ENCODE results near the gene SEC31B.

The SEC31B gene

DNA sequence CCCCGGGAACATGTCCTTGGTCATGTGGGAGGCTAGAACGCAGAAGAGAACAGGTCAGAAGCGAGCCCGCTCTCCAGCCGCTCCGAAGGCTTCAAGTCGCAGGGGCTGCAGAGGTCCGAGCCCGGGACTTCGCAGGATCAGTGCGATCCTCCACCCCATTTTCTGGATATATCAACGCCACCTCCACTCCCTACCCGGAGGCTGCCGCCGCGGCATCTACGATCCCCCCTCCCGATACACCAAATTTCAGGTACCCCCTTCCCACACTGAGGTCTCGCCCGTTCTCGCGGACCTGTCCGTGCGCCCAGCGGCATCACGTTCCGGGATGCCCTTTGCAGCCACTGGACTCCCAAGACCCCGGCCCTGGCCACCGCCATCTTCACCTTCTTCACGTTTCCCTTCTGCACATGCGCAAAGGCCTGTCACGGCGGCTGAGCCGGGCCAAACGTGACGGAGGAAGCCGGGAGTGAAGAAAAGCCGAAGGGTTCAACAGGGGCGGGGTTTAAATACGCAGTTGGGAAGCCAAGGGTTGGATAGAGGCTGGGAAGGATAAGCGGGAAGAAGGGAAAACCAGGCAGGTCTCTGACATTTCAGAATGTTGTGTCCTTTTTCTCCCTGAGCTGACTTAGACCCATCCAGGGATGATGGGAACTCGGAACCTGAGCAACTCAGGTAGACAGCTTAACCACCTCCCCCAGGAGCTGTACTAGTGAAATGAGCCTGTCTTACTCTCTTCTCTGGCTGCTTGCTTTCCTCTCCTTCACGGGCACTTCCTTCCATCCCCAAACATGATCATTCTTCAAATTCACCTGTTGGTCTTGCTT lies 10.0 kb upstream of the SEC31B start, which contains the start of gene NDUFB8:
Gene NDUFB8, minus strand, starts transcription at position 397 of the 824 bp plus-strand sequence. Its CDS starts 20 bp downstream, at position 377.
- DNase-seq (ENCODE audit: low spot score): peak; percentile 88

GRCh38 chr10:100528921-100529474 lies 9.3 kb upstream of the SEC31B start:
- DNase-seq (ENCODE audit: low spot score): peak; percentile 37

DNA sequence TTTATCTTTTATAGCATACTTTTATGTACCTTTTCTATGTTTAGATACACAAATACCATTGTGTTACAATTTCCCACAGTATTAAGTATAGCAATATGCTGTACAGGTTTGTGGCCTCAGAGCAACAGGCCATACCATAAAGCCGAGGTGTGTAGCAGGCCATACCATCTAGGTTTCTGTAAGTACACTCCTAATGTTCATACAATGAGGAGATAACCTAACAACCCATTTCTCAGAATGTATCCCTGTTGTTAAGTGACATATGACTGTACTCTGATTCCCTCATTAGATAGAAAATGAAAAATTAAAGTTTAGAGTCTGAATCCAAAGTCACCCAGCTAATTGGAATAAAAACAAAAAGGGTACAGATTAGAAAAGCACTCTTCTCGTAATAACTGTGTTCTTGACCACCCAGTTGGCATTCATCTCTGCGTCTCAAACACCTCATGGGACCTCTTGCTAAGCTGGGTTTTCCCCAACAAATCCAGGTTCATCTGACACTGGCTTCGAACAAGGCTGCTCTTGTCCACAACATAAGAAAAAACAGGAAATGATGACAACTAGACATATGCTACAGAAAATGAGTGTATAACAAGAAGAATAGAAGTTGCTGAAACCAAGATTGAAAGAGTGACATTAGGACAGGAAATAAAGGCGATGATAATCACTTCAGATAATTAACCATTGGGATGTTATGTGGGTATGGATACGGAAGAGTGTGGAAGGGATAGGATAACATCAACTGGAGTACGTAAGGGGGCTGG lies 8.6 kb upstream of the SEC31B start:
- DNase-seq (ENCODE audit: low spot score): peak; percentile 26

GRCh38 chr10:100524638-100525037 lies 5.0 kb upstream of the SEC31B start:
- peak; percentile 22 for DNase-seq (ENCODE audit: low spot score)

GRCh38 chr10:100524206-100524605 lies 4.5 kb upstream of the SEC31B start:
- DNase-seq (ENCODE audit: low spot score): no peak

DNA sequence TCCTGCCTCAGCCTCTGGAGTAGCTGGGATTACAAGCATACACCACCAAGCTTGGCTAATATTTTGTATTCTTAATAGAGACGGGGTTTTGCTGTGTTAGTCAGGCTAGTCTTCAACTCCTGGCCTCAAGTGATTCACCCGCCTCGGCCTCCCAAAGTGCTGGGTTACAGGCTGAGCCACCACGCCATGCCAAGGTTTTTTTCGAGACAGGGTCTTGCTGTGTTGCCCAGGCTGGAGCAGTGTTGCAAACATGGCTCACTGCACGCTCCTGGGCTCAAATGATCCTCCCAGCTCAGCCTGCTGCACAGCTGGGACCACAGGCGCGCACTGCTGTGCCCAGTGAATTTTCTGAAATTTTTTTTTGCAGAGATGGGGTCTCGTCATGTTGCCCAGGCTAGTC lies 3.3 kb upstream of the SEC31B start:
- no peak for DNase-seq (ENCODE audit: low spot score)

DNA sequence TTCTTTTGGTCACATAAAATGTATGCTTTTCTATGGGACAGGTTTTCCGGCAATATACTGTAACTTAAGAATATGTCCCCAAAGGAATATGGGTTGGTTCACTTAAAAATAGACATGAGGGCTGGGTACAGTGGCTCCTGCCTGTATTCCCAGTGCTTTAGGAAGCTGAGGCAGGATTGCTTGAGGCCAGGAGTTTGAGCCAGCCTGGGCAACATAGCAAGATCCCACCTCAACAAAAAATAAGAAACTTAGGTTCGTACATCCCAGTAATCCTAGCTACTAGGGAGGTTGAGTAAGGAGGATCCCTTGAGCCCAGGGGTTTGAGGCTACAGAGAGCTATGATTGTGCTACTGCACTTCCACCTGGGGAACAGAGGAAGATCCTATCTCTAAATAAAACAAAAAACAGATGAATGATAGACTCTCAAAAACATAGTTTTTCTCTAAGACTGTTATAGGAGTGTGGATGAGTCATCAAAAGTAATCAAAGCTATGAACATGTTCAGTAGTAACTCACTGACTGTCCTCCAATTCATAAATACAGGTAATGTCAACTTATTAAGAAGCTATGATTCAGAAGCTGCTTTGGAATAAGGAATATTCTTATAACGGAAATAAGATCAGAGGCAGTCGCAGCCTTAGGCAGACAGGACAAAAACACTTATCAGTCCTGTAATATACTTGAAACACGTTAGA lies 2.6 kb upstream of the SEC31B start:
- DNase-seq (ENCODE audit: low spot score): no peak

DNA sequence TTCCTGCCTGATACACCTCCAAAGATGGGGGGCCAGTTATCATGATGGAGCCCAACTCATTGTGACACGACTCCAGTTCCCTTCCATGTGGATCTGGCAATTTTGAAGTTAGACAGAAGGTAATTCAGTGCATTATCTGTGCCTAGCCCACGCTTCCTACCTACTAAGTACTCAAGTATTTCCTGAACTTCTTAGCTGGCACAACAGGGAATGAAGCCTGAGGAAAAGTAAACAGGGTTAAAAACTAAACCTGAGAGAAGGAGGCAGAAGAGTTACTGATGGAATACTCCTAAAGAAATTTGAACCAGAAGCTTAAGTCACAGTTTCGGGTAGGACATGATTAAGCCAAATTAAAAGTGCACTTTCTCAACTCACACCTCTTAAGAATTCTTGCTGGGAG lies 1.1 kb upstream of the SEC31B start:
- no peak for DNase-seq (ENCODE audit: low spot score)

DNA sequence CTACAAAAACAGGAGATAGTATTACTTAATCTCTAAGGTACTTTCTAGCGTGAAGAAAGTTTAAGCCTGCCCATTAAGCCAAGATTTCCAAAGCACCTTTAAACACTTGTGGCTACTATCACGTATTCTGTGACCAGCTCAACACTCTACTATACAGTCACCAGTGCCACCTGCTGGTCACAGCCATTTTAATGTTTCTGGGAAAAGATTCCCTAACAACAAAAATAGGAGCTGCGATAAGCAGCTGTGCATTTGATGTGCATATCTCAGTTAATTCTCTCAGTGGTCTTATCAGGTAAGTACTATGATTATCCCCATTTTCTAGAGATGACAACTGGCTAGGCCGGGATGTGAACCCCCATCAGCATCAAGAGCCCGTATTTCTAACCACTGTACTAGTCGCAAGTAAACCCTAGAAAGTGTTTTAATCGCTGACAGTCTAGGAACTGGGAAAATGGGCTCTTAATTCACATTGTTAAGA lies 860 bp downstream of the SEC31B start:
- DNase-seq (ENCODE audit: low spot score): peak; percentile 63

- DNase-seq (ENCODE audit: low spot score): no peak
Measured at GRCh38 chr10:100516847-100517246, 2.8 kb downstream of the SEC31B start.

- no peak for DNase-seq (ENCODE audit: low spot score)
Measured at GRCh38 chr10:100515612-100516011, 4.0 kb downstream of the SEC31B start.

GRCh38 chr10:100510533-100511308 lies 8.9 kb downstream of the SEC31B start:
- DNase-seq (ENCODE audit: low spot score): peak; percentile 16

DNA sequence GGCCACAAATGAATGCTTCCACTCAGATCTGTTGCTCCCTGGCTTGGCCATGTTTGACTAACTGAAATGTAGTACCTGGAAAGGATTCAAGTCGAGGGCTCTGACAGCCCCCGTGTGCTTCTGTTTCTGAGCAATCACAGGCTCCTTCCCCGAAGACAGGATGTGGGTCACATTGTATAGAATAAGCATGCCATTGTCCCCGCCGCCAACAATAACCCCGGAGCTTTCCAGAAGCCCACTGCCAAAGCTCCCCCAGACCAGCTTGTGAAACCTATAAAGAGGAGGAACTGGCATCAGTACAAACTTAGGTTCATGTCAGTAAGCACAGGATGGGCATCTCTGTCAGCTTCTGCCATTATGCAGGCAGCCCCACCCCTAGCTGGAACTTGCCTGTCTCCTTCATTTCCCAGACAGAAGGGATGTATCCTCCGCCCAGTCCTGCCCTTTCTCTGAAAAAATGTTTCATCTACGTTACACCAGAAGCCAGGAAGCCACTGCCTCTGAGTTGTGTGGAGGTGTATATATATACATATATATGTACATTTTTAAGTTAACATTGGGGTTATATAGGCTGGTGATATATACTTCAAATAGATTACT lies 10.3 kb downstream of the SEC31B start:
- DNase-seq (ENCODE audit: low spot score): no peak

GRCh38 chr10:100508691-100509150 lies 10.9 kb downstream of the SEC31B start:
- DNase-seq (ENCODE audit: low spot score): peak; percentile 80

- no peak for DNase-seq (ENCODE audit: low spot score)
Measured at GRCh38 chr10:100508266-100508665, 11.4 kb downstream of the SEC31B start.

GRCh38 chr10:100507357-100507732 lies 12.3 kb downstream of the SEC31B start:
- no peak for DNase-seq (ENCODE audit: low spot score)

DNA sequence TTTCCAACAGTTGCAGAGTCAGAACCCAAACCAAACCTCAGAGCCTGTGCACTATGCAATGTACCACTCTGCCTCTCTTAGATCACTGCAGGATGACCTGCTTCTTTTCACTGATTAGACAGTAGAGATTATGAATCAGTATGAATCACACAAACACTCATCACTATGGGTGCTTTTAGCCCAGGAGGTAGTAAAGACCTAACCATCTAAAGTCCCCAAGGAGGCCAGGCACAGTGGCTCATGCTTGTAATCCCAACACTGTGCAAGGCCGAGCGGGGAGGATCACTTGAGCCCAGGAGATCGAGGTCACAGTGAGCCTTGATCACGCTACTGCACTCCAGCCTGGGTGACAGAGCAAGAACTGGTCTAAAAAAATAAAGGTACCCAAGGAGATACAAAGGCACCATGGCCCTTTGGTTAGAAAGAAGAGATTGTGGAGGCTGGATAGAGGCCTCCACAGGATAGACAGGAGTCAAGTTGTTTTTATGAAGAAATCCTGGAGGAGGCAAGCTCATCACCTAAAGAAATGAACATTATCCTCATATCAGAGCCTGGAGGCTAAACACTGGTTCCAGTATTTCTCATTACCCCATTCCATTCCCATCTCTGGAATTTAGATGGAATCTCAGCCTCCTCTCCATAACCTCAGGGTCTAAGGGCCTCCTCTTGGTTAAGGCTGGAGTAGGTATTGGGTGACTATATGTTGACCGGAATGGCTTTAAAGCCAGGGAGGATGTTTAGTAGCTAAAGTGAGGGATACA lies 12.9 kb downstream of the SEC31B start:
- DNase-seq (ENCODE audit: low spot score): no peak

DNA sequence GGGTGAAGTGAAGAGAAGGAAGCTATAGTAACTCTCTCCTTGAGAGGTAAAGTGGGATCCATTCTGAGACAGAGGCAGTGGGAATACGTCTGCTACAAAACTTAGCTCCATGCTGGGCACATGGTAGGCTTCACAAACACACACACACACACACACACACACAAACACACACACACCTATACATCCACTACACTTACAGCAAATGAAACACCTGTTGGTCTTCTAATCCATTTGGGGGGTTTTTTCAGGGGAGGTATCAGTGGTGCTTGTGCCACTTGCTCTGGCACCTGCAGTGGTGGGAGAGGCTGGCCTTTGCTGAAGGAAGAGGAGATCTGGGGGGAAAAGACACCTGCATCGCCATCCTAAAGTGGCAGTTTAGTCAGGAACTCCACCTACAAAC lies 14.5 kb downstream of the SEC31B start:
- no peak for DNase-seq (ENCODE audit: low spot score)

DNA sequence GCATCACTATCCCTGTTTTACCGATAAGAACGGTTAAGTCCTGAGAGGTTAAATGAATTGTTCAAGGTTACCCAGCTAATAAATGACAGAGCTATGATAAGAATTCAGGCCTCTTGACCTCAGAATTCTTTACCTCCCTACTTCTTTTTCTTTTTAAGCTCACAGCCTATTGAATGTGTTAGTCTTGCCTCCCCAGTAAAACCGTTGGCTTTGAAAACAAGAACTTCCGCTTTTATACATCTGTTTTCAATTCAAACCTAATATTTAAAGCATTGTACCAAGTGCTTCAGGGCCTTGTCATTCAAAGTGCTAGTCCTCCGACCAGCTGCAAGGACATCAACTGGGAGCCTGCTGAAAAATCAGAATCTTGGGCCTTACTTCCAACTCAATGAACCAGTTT lies 15.6 kb downstream of the SEC31B start:
- DNase-seq (ENCODE audit: low spot score): no peak

DNA sequence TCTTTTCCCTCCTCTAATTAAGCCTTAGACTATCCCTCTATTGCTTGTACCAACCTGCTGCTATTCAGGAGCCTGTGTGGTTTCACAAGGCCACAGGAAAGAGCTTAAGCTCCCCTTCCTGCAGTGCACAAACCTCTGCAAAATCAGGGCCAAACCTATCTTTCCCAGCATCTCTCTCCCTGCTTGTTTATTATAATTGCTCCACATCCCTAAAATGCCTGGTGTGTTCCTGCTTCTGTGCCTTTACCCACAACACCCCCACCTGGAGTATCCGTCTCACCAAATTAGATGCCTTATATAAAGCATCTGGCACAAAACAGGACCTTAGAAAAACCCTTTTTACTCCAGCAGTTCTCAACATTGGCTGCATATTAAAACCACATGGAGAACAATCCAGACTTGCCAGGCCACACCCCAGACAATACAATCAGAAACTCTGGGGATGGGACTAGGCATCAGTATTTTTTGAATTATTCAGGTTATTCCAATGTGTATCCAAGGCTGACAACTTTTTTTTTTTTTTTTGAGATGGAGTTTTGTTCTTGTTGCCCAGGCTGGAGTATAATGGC lies 16.7 kb downstream of the SEC31B start:
- DNase-seq (ENCODE audit: low spot score): no peak

Measured in NAMALWA (cell line).